Central memory CD8-positive, alpha-beta T cell (primary cell): ENCODE data around the gene ZKSCAN2.

Experiments used
- ATAC-seq: fragments of 150-1000 bp; cut with Tn5 transposase; replicated peaks from 2 replicates; pipeline ENCODE4 v1.10.0; 2022; ENCODE audit warnings: mild to moderate bottlenecking, moderate FRiP score, moderate number of reproducible peaks; ENCODE audit not compliant: poor library complexity, severe bottlenecking; ENCODE audit errors: extremely low read depth
- DNase-seq, 2 donors: peaks; one replicate each; pipeline ENCODE4 v3.0.0; 2021; ENCODE audit warnings: low spot score in 2 of 2
- H3K27ac Mint-ChIP-seq: one replicate; pipeline ENCODE4 v1.8.0; 2022; ENCODE audit warnings: low read depth, mild to moderate bottlenecking, moderate library complexity, mixed read lengths
- H3K27me3 Mint-ChIP-seq: one replicate; pipeline ENCODE4 v1.8.0; 2022; ENCODE audit warnings: mixed read lengths
- H3K36me3 Mint-ChIP-seq: one replicate; pipeline ENCODE4 v1.8.0; 2022; ENCODE audit warnings: mild to moderate bottlenecking, moderate library complexity, mixed read lengths; ENCODE audit not compliant: insufficient read depth
- H3K4me1 Mint-ChIP-seq: one replicate; pipeline ENCODE4 v1.8.0; 2022; ENCODE audit warnings: mixed read lengths
- H3K4me3 Mint-ChIP-seq: one replicate; pipeline ENCODE4 v1.8.0; 2022; ENCODE audit warnings: mild to moderate bottlenecking, moderate library complexity, mixed read lengths
- H3K9me3 Mint-ChIP-seq: one replicate; pipeline ENCODE4 v1.8.0; 2022; ENCODE audit warnings: mixed read lengths

The ZKSCAN2 gene

DNA sequence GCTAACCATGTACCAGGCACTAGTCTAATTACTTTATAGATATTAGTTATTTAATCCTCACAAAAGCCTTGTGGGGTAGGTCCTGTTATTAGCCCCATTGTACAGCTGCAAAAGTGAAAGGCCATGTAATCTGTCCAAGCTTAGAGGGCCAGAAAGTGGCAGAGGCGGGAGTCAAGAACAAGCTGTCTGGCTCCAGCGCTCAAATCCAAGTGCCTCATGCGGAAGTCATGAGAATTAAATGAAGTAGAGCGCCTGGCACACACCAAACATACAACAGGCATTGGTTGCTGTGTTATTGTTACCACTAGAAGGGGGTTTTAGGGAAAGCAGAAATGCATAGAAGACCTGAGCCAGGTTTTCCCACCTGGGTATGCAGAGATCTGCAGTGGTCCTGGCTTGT, 39.7 kb downstream of the ZKSCAN2 start:
- H3K9me3 Mint-ChIP-seq = no peaks in the 10 kb centered on the region
- ATAC-seq = no peak
- no peak overlapping the region for H3K4me3 Mint-ChIP-seq
- peaks cover 21% of the 10 kb centered on the region for H3K27me3 Mint-ChIP-seq
- no peaks in the 10 kb centered on the region for H3K4me1 Mint-ChIP-seq
- H3K27ac Mint-ChIP-seq = no peak overlapping the region
- H3K36me3 Mint-ChIP-seq = peaks cover 2% of the 10 kb centered on the region
- no peak for DNase-seq

DNA sequence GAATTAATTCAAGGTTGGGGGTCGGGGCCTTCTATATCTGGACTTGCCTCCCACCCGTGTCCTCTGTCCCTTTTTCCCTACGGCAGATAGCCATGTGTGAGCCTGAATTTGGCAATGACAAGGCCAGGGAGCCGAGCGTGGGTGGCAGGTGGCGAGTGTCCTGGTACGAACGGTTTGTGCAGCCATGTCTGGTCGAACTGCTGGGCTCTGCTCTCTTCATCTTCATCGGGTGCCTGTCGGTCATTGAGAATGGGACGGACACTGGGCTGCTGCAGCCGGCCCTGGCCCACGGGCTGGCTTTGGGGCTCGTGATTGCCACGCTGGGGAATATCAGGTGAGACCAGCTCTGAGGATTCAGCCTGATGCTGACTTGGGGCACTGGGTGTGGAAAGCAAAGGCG, 40.5 kb downstream of the ZKSCAN2 start:
- Mint-ChIP-seq H3K27ac (no peak overlapping the region), H3K27me3 (peaks cover 21% of the 10 kb centered on the region), H3K4me1 (no peaks in the 10 kb centered on the region), H3K9me3 (no peaks in the 10 kb centered on the region), H3K4me3 (no peak overlapping the region), H3K36me3 (peaks cover 2% of the 10 kb centered on the region)
- DNase-seq = no peak
- no peak for ATAC-seq

DNA sequence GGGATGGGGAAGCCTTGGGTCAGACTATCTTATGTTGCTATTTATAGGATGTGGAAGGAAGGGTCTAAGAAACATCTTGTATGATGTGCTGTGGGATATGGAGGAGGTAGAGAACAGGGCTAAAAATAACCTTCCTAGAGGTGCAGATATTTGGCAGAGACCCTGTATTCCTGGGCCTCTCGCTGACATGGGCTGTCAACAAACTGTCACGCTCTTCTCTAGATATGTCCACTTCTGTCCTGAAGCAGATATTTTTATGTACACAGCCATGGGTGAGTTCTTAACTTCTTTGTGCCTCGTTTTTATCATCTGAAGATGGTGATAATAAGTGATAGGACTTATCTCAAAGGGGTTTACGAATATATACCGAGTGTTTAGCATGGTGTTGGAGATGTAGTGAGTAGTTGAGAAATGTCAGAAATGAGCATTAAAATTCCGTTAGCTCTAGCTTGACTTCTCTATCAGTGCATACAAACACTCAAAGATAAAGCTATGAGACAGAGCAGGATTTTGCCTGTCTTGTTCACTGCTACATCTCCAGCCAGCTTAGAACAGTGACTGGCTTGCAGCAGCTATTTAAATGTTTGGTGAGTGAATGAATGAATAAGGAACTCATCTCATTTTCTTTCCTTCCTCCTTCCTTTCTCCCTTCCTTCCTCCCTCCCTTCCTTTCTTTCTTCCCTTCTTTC, 43.8 kb downstream of the ZKSCAN2 start:
- Mint-ChIP-seq H3K27me3 (peaks cover 21% of the 10 kb centered on the region), H3K36me3 (peaks cover 2% of the 10 kb centered on the region), H3K4me1 (no peaks in the 10 kb centered on the region), H3K9me3 (no peaks in the 10 kb centered on the region), H3K27ac (no peak overlapping the region), H3K4me3 (no peak overlapping the region)
- DNase-seq (no peak), ATAC-seq (no peak)

DNA sequence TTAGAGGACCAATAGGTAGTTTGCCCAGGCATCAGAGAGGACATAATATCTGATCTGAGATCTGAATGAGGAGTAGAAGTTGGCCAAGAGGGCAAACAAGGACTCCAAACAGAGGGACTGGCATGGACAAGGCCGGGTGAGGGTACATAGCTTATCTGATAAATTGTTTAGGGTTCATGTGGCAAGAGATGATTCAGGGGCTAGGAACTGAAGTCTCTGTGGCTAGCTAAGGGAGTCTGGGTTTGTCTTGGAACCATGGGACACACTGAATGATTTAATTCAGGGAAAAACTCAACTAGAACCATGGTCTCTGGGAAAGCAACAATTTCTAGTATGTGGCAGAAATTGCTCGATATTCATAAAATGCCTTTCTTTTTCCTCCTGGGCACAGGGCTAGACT, 45.0 kb downstream of the ZKSCAN2 start:
- DNase-seq (no peak), ATAC-seq (no peak)
- Mint-ChIP-seq H3K9me3 (no peaks in the 10 kb centered on the region), H3K4me3 (no peak overlapping the region), H3K4me1 (no peaks in the 10 kb centered on the region), H3K36me3 (peaks cover 2% of the 10 kb centered on the region), H3K27me3 (peaks cover 11% of the 10 kb centered on the region), H3K27ac (no peak overlapping the region)

DNA sequence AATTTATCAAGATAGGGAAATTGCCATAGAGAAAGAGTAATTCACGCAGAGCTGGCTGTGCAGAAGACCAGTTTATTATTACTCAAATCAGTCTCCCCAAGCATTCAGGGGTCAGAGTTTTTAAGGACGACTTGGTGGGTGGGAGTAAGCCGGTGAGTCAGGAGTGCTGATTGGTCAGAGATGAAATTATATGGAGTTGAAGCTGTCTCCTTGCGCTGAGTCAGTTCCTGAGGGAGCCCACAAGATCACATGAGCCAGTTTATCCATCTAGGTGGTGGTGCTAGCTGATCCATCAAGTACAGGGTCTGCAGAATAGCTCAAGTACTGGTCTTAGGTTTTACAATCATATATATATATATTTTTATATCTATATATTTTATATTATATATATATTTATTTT, 46.9 kb downstream of the ZKSCAN2 start:
- peaks cover 2% of the 10 kb centered on the region for H3K36me3 Mint-ChIP-seq
- no peak for DNase-seq
- ATAC-seq = no peak
- H3K9me3 Mint-ChIP-seq = no peaks in the 10 kb centered on the region
- no peaks in the 10 kb centered on the region for H3K4me1 Mint-ChIP-seq
- no peak overlapping the region for H3K4me3 Mint-ChIP-seq
- no peaks in the 10 kb centered on the region for H3K27me3 Mint-ChIP-seq
- H3K27ac Mint-ChIP-seq = no peak overlapping the region

DNA sequence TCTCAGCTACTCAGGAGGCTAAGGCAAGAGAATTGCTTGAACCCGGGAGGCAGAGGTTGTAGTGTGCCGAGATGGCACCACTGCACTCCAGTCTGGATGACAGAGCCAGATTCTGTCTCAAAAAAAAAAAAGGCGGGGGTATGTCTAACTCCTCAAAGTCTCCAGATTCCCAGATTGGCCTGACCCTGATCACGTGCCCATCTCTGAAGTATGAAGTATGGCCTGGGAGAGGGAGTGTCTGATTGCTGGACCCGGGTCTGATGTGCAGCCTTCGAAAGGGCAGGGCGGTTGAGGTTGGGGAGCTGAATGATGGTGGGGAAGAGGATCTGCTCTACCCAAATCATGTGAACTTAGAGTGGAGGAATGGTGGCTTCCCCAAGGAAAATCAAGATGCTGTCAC, 58.2 kb downstream of the ZKSCAN2 start:
- no peaks in the 10 kb centered on the region for H3K4me1 Mint-ChIP-seq

DNA sequence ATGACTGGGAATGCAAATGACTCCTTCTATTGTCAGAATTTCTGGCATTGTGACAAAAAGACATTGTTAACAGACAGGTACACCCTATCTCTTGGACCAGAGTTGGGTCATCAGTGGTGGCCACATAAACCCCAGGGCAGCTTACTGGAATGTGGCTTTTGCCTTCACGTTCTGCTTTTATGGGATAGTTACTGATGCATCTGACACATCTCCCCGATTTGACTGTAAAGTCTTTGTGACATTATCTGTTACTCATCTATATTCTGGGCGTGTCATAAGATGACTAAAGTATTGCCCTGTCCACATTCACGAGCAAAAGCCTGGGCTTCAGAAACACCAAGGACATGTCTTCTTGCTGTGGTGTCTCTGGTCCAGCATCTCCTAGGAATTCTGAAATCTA, 59.6 kb downstream of the ZKSCAN2 start:
- Mint-ChIP-seq H3K9me3 (no peaks in the 10 kb centered on the region), H3K4me1 (no peaks in the 10 kb centered on the region), H3K27ac (no peak overlapping the region), H3K4me3 (no peak overlapping the region), H3K27me3 (no peaks in the 10 kb centered on the region), H3K36me3 (no peaks in the 10 kb centered on the region)
- DNase-seq (no peak), ATAC-seq (no peak)

More for the DNA sequence above, 58.2 kb downstream of the ZKSCAN2 start:
- Mint-ChIP-seq H3K27me3 (no peaks in the 10 kb centered on the region), H3K36me3 (no peaks in the 10 kb centered on the region), H3K4me3 (no peak overlapping the region), H3K9me3 (no peaks in the 10 kb centered on the region), H3K27ac (no peak overlapping the region)
- DNase-seq (no peak), ATAC-seq (no peak)

DNA sequence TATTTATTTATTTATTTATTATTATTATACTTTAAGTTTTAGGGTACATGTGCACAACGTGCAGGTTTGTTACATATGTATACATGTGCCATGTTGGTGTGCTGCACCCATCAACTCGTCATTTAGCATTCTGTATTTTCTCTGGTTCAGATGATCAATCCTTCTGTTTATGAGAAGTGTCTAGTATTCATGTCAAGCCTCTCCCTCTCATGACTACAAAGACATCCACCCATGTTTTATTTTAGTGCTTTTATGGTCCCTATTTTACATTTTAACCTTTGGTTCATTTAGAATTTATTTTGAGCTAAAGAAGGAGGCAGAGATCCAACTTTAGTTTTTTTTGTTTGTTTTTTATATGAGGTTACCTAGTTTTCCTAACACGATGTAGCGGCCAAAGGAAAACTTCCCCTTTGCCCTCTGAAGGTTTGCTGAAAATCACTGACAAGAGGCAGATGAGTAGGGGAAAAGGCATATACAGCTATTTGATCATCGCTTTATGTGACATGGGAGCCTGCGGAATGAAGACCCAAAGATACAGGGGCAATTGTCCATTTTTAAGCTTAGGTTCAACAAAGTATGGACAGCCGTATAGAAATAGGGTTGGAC, 63.3 kb downstream of the ZKSCAN2 start:
- Mint-ChIP-seq H3K9me3 (no peaks in the 10 kb centered on the region), H3K27me3 (no peaks in the 10 kb centered on the region), H3K4me3 (no peak overlapping the region), H3K36me3 (no peaks in the 10 kb centered on the region), H3K4me1 (no peaks in the 10 kb centered on the region), H3K27ac (no peak overlapping the region)
- DNase-seq (no peak), ATAC-seq (no peak)

DNA sequence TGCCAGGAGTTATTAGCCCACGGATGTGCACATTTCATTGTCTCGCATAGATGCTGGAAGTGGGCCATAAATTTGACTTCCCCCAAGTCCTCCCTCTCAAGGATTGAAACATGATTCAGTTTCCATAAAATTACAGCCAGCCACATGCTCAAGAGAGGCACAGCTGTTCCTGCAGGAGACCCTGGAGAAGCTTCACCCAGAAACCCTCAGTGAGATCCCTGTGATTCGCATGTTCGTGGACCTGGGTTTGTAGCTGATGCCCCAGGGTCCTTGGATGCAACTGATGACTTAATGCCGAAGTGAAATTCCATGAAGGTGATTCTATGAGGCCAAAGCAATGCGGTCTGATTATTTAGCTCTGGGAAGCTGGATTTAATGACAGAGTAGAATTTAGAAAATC, 65.5 kb downstream of the ZKSCAN2 start:
- no peaks in the 10 kb centered on the region for H3K4me1 Mint-ChIP-seq
- no peak overlapping the region for H3K27ac Mint-ChIP-seq
- ATAC-seq (no peak), DNase-seq (no peak)
- no peaks in the 10 kb centered on the region for H3K27me3 Mint-ChIP-seq
- no peaks in the 10 kb centered on the region for H3K9me3 Mint-ChIP-seq
- H3K4me3 Mint-ChIP-seq = no peak overlapping the region
- H3K36me3 Mint-ChIP-seq = peaks cover 2% of the 10 kb centered on the region

DNA sequence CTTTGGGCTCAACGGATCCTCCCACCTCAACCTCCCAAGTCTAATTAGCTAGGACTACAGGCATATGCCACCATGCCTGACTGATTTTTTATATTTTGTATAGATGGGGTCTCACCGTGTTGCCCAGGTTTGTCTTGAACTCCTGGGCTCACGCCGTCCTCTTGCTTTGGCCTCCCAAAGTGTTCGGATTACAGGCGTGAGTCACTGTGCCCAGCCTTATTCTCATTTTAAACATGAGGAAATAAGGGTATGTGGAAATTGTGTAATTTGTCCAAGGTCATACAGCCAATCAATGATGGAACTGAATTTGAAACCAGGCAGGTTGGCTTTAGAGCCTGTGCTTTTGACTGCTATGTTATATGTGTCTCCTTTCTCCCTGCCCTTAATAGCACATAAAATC, 68.3 kb downstream of the ZKSCAN2 start:
- no peak for DNase-seq
- no peak for ATAC-seq
- Mint-ChIP-seq H3K36me3 (peaks cover 2% of the 10 kb centered on the region), H3K9me3 (no peaks in the 10 kb centered on the region), H3K4me1 (no peaks in the 10 kb centered on the region), H3K4me3 (no peak overlapping the region), H3K27me3 (no peaks in the 10 kb centered on the region), H3K27ac (no peak overlapping the region)

DNA sequence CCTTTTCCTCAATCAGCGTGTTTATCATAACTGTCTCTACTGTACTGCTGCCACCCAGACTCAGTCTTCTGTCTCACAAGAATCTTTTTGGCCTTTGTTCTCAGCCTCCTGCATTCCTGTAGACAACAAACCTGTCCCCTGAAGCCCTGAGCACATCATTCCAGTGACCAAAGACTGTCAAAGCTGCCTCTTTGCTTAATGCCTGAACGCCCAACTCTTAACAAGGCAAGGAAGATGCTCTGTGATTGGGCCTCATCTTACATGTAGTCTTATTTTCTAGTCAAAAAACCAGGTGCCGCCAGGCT, 70.2 kb downstream of the ZKSCAN2 start:
- peaks cover 2% of the 10 kb centered on the region for H3K36me3 Mint-ChIP-seq
- ATAC-seq (no peak), DNase-seq (no peak)
- no peaks in the 10 kb centered on the region for H3K4me1 Mint-ChIP-seq
- H3K27ac Mint-ChIP-seq = no peak overlapping the region
- no peak overlapping the region for H3K4me3 Mint-ChIP-seq
- no peaks in the 10 kb centered on the region for H3K9me3 Mint-ChIP-seq
- no peaks in the 10 kb centered on the region for H3K27me3 Mint-ChIP-seq
